Glomerular visceral epithelial cell (primary cell): Measurements from ENCODE around the gene OSBP2.

Experiments used
- DNase-seq: peaks from one replicate; pipeline ENCODE4 v3.0.0-alpha.2; 2016; ENCODE audit errors: extremely low spot score

Gene OSBP2

DNA sequence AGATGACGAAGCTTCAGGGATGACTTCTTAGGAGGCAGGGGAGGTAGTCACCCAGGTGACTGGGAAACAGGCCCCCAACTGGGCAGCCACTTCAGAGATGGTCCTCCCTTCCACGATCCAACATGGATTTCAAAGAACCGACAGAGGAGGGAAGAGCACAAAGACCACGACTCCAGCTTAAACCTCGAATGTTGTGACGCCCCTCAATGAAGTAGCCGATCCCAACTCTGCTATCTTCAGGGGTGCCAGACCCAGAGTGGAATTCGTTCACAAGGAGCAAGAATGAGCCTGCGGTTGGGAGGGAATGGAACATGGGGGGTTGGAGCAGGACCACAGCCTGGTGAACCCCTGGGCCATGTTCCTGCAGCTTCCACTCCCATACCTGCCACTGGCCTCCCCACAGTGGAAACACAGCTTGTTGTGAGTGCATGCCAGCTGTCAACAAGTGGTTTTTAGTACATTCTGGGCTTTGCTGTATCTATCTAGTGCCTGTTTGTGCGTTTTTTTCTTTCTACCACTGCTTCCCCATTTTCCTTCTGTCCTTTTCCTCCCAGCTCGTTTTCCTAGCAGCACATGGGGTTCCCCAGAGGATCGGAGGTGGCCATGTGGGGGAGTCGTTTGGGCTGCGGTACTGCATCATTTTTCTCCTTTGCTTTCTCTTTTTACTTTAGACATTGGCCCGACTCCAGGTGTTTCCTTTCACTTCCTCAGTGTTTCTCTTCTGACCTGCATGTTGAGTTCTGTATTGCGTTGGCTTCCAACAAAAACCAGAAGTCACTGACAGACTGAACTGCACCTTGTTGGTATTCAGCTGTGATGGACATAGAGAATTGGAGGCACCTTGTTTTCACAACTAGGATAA, 208.1 kb downstream of the OSBP2 start:
- DNase-seq, result no peak

DNA sequence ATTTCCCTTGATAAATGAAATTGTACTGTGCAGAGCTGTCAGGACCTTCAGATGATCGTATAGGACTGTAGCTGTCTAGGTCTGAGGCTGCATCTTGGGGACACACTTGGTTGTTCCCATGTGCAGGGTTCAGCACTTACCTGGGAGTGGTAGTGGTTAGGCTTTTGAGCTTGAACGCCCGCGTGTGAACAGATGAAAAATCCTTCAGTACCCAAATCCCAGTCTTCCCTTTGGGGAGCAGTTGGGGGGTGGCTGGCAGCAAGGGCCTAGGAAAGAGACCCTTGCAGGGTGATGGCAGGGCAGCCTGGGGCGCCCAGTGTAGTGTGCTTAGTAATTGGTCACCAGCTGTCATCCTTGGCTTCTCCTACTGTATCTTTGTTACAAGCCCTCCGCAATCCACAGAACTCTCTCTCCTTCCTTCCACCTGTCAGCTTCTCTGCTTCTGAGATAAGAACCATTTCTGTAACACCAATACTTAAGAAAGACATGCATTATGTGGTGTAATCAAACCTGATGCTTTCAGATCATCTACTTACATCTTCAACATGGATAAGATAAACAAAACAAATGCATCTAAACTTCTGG, 209.3 kb downstream of the OSBP2 start:
- no peak for DNase-seq

DNA sequence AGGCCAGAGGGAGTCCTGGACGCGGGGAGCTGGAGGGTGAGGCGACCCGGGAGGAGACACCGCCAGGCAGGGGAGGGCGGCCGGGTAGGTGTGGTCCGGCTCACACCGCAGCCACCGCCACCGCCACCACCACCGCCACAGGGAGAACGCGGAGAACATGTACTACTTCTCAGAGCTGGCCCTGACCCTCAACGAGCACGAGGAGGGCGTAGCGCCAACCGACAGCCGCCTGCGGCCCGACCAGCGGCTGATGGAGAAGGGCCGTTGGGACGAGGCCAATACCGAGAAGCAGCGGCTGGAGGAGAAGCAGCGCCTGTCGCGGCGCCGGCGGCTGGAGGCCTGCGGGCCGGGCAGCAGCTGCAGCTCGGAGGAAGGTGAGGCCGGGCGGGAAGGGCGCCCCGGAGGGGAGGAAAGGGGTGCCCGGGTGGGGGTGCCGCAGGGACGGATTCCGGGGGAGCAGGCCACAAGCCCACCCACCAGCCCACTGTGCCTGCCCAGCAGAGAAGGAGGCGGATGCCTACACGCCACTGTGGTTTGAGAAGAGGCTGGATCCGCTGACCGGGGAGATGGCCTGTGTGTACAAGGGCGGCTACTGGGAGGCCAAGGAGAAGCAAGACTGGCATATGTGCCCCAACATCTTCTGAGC, 211.1 kb downstream of the OSBP2 start:
- DNase-seq, result no peak

DNA sequence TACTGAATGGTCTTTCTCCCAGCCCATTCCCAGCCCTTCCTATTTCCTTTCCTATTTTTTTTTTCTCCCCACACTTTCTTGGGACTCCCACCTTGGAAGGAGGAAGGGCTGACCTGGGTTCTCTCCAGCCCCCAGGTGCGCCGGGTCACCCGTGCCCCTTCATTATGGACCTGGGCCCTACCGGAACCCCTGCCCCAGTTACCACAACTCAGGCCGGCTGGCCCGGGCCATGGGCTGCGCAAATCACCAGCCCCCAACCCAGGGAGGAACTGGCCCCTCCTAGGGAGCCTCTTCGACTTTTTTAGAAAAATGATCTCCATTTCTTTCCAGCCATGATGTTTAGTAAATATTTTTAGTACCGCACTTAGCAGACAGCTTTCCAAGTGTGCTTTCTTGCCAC, 211.7 kb downstream of the OSBP2 start:
- no peak for DNase-seq

DNA sequence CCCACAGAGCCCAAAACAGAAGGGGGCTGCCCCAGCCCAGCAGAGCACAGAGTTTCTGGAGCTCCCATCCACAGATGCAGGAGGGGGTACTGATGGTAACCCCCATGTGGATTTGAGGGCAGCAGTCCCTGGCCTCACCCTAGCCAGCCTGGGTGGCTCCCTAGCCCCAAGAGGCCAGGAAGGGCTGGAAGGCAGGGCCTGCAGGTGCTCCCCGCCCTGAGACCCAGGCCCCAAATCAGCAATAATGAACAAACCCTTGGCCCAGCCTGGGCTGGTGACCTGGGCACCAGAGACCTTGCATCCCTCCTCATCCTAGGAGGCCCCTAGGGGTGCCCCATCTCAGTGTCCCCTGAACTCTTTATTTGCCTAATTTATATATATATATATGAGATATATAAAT, 212.3 kb downstream of the OSBP2 start:
- no peak for DNase-seq

DNA sequence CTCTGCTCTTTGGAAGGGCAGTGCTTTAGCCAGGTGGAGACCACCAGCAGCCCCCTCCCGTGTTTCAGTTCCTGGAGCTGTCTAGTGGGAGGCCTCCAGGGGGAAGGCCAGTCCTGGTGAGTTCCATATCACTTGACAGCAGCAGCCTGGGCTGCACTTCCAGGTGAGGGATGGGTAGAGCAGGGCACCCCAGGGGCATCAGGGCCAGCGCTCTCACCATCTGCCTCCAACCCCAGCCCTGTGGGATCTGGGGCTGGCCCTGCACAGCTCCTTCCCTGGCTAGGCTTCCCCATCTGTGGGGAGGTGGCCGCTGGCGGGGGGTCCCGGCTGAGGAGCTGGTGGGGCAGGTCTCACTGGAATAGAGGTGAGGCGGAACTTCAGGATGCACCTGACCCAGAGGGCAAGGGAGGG, 213.4 kb downstream of the OSBP2 start:
- no peak for DNase-seq

DNA sequence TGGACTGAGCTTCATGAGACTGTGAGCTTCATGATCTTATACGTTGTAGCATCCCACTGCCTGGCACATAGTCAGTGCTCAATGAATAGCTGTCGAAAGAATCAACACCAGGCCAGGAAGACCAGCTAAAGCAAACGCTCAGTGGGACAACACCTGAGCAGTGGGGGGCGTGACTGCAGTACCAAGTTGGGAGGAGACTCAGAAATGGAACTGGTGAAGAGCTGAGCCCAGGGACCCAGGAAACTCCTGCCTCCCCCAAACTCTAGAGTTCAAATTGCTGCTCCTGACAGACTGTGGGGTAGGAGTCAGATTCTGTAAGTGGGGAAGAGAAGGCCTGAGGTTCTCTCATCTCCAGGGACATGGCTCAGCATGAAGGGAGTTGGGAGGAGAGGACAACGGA, 214.6 kb downstream of the OSBP2 start:
- no peak for DNase-seq

DNA sequence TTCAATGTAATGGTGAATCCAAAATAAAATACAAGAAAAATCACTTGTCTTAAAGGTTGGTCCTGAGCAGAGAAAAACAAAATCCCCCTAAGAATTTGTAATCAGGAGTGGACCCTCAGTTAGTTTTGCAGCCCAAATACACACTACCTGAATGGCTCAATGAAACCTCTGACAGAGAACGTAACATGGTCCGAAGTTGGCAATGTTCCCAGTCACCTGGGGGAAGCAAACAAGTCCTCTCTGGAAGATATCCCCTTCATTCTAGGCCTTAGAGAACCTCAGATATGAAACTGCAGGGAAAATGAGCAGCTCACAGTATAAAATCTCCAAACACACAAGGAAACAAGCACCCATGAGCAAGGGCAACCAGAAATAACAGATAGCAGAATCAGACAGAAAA, 215.7 kb downstream of the OSBP2 start:
- no peak for DNase-seq

DNA sequence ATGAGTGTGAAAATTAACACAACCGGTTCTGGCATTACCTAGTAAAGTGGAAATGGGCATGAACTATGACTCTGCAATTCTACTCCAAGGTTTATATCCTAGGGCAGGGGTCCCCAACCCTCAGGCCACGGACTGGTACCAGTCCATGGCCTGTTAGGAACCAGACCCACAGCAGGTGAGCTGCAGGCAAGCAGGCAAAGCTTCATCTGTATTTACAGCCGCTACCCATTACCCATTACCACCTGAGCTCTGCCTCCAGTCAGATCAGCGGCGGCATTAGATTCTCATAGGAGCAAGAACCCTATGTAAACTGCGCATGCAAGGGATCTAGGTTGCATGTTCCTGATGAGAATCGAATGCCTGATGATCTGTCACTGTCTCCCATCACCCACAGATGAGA, 224.1 kb downstream of the OSBP2 start:
- no peak for DNase-seq

DNA sequence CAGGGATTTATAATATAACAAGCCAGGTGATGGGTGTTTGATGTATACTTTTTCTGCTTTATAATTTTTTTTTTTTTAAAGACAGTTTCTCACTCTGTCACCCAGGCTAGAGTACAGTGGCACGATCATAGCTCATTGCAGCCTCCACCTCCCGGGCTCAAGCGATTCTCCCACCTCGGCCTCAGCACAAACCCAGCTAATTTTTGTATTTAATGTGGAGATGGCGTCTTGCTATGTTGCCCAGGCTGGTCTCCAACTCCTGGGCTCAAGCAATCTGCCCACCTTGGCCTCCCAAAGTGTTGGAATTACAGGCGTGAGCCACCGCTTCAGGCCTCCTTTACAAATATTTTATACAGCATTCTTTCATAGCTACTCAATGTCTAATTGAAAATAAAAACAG, 225.3 kb downstream of the OSBP2 start:
- no peak for DNase-seq

DNA sequence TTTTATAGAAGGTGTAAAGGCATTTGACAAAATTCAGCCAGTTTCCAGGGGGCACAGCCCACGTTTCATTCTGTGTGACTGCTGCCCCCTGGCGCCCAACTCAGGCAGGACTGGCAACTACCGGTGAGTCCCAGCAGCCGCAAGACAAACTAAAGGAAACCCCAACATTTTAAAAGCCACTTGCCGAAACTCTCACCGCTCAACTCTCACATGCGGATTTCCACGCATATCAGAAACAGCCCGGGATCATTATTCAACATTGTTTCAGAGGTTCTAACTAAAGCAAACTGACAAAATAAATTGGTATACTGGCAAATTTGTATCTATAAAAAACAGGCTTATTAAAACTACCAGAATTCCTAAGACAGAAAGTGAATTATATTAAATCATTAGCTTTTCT, 225.7 kb downstream of the OSBP2 start:
- DNase-seq, result peak; percentile 61

DNA sequence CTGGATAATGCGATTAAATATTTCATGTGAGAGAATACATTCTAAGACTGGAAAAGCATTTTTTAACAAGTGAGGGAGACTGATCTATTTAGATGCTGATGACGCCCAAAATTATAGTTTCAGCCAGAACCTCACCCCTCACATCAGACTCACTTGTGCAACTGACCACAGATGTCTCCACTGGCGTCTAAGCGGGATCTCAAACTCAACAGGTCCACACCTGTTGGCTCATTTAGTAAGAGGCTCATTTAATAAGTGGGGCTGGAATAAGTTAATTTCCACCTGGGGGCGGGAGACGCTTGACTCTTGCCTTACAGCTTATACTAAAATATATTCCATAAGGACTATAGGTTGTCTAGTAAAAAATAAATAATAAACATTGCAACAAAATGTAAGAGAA, 226.4 kb downstream of the OSBP2 start:
- no peak for DNase-seq

DNA sequence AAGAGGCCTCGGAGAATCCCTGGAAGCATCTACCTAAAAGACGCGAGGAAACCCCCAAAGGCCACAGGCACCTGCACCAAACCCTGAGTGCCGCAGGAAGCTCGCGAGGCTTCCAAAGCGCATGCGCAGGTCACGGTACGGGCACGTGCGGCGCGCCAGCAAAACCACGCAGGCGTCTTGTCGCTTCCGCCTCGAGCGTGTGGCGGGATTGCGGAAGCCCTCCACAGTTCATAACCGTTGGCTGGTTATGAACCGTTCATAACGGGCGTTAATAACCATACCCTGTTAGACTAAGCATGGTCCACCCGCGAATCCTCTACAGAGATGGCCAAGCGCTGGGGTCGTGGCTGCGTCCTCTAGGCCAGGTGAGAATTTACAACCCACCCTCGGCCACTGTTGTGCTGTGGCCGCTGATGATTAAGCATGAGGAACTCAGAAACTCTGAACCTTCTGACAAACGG, 227.5 kb downstream of the OSBP2 start:
- DNase-seq, result no peak

DNA sequence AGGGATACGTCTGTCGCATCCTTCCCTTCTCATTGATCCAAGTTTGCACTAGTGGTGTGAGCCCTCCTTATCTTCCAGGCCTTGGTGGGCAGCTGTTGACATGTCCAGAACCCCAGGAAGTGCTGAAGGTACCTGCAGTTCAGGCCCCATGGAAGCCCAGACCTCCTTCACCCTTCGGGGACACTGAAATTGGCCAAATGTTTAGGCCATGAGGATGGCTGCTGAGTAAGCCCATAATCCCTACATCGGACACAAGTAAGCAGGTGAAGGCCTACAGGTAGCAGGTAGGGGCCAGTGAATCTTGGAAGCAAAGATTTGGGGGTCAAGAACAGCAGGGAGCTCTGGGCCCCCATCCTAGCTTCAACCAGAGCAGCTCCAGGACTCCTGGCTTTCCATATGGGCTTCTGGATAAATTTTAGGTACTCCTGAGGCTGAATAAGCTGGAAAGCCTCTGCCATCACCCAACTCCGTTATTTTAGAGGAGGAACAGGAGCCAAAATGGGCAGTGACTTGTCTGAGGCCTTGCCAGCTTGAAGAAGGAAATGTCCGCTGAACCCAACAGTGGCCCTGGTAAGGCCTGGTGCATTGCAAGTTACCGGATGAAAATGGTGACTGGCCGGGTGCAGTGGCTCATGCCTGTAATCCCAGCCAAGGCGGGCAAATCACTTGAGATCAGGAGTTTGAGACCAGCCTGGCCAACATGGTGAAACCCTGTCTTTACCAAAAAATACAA, 228.7 kb downstream of the OSBP2 start:
- no peak for DNase-seq

DNA sequence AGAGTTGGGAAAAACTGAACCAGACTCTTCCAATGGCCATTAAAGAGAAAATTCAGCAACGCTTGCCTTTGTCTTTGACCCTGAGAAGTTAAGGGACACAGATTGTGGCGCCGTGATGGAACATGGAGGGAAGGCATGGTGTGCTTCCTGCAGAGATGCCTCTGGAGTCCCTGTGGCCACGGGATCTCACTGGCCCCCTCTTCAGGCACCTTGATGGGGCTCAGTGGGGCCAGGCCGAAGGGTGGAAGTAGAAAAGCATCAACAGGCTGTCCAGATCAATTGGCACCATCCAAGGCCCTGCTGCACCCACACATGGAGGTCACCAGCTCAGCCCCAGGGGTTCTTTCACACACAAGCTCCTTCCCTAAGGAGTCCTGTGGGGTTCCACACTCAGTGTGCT, 231.0 kb downstream of the OSBP2 start:
- DNase-seq, result no peak

DNA sequence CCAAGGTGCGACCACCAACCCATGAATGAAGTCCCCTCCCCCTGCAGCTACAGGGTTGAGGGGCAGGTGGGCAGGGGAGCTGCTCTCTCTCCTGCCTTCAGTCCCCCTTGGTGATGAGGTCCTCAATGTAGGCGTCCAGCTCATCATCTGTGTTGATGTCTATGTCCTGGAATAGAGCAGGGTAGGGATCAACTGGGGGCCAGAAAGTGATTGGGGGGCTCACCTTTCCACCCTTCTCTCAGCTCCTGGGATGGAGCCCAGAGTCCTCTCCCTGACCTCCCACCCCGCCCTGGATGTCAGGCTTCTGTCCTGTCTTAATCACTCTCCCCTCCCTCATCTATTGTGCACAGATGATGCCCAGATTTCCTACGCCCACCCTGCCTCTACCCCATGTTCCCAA, 232.0 kb downstream of the OSBP2 start:
- DNase-seq, result no peak

DNA sequence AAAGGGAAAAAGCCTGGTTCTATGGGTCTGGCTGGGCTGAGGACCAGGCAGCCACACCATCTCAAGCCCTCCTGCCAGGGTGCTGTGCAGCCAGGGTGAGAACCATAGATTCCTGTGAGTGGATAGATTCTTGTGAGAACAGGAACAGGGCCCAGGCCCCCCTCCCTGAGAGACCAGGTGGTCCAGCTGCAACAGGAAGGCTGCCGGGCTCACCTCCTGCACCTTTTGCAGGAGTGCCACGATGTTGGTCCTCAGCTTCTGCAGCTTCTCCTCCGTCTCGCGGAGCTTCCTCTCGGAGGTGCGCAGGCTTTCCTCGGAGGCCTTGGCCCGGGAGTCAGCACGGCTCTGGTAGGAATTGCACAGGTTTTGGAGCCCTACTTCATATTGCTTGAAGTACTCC, 233.1 kb downstream of the OSBP2 start:
- DNase-seq, result no peak

DNA sequence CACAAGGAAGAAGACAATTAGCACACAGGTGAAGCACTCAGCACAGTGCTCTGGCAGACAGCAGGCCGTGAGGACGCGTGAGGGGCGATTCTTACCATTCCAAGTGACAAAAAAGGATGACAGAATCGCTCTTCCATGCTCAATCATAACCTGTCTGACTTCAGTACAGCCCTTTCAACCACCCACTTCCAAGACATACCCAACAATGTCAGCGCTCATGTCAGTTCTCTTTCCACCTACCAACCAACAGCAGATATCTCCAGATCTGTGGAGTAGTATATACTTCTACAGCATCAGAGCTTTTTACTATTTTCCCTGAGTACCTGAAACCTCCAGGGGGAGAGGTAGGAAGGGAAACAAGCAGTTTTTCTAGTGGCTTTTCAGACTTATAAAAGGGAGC, 233.7 kb downstream of the OSBP2 start:
- no peak for DNase-seq

DNA sequence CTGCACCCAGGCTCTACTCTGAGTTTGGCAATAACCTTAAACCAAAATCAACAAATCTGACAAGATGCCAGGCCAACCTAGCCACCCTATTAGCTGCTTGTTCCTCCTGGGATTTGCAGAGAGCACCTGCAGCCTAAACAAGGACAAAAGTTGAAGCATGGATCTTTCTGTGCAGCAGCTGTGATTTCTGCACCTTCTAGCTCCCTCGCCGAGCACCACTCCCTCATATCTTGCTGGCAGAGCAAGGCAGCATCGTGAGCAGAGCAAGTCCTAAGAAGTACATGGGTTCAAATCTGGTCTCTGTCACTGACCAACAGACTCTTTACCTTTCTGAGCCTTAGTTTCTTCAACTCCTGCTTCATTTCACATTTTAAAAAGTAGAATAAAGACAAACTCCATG, 235.6 kb downstream of the OSBP2 start:
- no peak for DNase-seq

DNA sequence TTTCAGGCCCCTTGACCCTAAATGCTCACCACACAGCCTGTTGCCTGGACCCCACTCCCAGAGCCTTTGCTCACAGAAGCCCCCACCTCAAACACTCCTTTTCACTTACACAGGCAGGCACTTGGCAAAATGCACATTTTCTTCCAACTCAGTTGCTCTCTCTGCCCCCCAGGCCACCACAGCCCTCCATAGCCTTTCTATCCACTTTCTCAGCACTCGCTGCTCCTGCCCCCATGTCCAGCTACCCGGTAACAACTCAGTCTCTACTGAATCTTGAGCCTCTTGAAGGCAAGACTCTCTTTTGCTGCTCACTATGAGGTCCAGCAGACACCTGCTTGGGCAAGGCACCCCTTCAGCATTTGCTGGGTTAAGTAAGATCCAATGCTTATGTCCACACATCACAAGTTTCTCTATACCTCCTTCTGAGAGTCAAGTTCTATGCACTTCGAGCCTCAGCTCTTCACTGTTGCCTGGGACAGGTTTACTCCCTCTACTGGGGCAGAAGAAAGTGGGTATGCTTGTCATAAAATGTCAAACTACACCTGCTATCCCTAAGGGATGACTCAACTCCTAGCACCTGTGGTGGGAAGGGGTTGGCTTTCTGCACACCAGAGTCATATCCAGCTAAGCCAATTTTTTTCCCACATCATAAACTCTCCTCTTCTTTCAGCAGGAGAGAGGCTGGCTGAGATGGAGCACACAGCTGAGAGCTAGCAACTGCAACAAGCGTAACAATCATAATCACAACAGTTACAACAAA, 237.0 kb downstream of the OSBP2 start:
- no peak for DNase-seq

DNA sequence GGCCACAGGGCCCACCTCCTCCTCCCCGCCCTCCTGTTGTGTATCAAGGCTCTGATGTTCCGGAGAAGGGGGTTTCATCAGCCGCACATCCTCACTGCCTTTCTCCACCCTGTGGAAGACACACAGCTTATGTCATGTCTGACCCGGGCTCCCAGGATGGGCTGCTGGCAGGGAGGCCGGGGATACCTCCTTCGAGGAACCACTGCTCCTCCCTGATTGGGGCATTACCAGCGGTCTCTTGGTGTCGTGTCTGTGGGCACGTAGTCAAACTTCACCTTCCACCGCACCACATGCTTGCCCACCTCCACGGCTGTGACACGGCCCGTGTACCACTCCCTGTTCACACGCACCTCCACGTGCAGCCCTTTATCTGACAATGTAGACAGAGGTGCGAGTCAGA, 238.0 kb downstream of the OSBP2 start:
- DNase-seq, result no peak

DNA sequence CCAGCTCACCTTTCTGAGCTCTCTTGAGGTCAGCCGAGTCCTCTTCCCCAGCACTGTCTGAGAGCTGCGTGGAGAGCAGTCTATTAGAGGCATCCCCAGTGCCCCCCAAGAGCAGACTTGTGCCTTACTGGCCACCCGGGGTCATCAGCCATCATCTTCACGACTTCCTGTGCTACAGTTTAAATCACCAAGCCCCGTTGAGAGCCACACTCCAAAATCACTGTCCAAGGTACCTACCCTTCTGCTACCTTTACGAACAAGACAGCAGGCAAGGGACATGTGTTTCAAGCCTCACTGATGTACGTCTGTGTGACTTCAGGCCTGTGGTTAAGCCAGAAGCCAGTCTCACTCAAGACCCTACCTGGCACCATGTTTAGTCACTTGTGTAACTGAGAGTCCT, 238.8 kb downstream of the OSBP2 start:
- DNase-seq, result no peak
